Measurements from ENCODE around the gene SEC14L5. TPM values are rescaled to one million over a fixed set of nuclear protein-coding genes. Genes with fewer than 3 reads are reported as not detected.

Gene SEC14L5
- total RNA-seq, 1 donor from 2014 or later = 0.05 TPM

DNA sequence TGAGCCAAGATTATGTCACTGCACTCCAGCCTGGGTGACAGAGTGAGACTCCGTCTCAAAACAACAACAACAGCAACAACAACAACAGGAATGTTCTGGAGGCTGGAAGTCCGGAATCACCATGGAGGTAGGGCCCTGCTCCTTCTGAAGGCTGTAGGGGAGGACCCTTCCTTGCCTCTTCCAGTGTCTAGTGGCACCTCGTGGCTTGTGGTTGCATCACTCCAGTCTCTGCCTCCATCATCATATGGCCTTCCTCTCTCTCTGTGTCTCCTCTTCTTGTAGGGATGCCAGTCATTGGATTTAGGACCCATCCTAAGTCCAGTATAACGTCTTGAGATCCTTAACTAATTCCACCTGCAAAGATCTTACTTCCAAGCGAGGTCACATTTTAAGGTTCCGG, 61.6 kb downstream of the SEC14L5 start:
- Mint-ChIP-seq H3K4me3 (ENCODE audit: unreplicated experiment) (no peak overlapping the region), H3K9me3 (ENCODE audit: unreplicated experiment) (no peaks in the 10 kb centered on the region), H3K4me1 (ENCODE audit: unreplicated experiment) (peaks cover 7% of the 10 kb centered on the region), H3K27ac (ENCODE audit: unreplicated experiment) (no peak overlapping the region), H3K27me3 (ENCODE audit: unreplicated experiment) (peaks cover 5% of the 10 kb centered on the region), H3K36me3 (ENCODE audit: low read depth, unreplicated experiment) (no peaks in the 10 kb centered on the region)
- no peak for DNase-seq (ENCODE audit: low spot score)
- TF ChIP-seq, protein P1, sequence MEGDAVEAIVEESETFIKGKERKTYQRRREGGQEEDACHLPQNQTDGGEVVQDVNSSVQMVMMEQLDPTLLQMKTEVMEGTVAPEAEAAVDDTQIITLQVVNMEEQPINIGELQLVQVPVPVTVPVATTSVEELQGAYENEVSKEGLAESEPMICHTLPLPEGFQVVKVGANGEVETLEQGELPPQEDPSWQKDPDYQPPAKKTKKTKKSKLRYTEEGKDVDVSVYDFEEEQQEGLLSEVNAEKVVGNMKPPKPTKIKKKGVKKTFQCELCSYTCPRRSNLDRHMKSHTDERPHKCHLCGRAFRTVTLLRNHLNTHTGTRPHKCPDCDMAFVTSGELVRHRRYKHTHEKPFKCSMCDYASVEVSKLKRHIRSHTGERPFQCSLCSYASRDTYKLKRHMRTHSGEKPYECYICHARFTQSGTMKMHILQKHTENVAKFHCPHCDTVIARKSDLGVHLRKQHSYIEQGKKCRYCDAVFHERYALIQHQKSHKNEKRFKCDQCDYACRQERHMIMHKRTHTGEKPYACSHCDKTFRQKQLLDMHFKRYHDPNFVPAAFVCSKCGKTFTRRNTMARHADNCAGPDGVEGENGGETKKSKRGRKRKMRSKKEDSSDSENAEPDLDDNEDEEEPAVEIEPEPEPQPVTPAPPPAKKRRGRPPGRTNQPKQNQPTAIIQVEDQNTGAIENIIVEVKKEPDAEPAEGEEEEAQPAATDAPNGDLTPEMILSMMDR (IDR thresholded peaks at IDR 0.05; ENCODE audit: unreplicated experiment) = no peak

DNA sequence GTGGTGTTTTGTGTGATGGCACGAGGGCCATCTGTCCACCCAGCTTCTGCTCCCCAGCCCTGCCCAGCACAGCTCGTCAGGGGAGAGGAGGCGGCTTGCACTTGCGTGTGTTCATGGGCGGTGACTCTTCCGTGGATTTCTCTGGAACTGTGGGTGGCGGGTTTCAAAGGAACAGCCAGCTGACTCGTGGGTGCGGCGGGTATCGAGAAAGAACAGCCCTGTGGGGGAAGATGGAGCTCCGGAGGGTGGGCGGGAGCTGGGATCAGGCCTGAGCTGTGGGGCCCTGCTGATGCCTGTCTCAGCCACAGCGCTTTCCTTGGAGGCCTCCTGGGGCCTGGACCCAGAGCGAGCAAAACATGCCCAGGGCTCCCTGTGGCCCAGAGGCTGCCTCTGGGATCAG, 62.4 kb downstream of the SEC14L5 start:
- Mint-ChIP-seq H3K27ac (ENCODE audit: unreplicated experiment) (no peak overlapping the region), H3K36me3 (ENCODE audit: low read depth, unreplicated experiment) (no peaks in the 10 kb centered on the region), H3K9me3 (ENCODE audit: unreplicated experiment) (no peaks in the 10 kb centered on the region), H3K4me1 (ENCODE audit: unreplicated experiment) (peaks cover 7% of the 10 kb centered on the region), H3K4me3 (ENCODE audit: unreplicated experiment) (no peak overlapping the region), H3K27me3 (ENCODE audit: unreplicated experiment) (peaks cover 5% of the 10 kb centered on the region)
- no peak for DNase-seq (ENCODE audit: low spot score)
- TF ChIP-seq, protein P1 (IDR thresholded peaks at IDR 0.05; ENCODE audit: unreplicated experiment) = no peak

DNA sequence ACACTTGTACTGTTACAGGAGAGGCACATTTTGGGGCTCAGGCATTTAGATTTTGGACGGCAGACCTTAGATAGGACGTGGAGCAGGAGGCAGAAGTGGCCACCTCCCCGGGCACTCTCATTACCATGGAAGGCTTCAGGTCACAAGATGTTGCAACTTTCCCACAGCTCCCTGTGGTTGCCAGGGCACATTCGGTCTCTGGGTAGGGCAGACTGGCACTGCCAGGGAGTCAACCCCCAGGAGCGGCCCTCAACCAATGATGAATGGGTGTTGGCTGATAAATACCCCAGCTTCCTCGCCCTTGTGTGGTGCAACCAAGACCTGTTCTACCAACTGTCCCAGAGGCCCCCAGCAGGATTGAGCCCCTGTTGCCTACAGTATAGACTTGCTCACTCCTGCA, 64.4 kb downstream of the SEC14L5 start:
- no peak overlapping the region for H3K4me3 Mint-ChIP-seq (ENCODE audit: unreplicated experiment)
- no peaks in the 10 kb centered on the region for H3K4me1 Mint-ChIP-seq (ENCODE audit: unreplicated experiment)
- H3K36me3 Mint-ChIP-seq (ENCODE audit: low read depth, unreplicated experiment) = peaks cover 2% of the 10 kb centered on the region
- no peak overlapping the region for H3K27ac Mint-ChIP-seq (ENCODE audit: unreplicated experiment)
- no peaks in the 10 kb centered on the region for H3K9me3 Mint-ChIP-seq (ENCODE audit: unreplicated experiment)
- H3K27me3 Mint-ChIP-seq (ENCODE audit: unreplicated experiment) = peaks cover 8% of the 10 kb centered on the region
- no peak for DNase-seq (ENCODE audit: low spot score)
- TF ChIP-seq, protein P1 (IDR thresholded peaks at IDR 0.05; ENCODE audit: unreplicated experiment) = no peak

DNA sequence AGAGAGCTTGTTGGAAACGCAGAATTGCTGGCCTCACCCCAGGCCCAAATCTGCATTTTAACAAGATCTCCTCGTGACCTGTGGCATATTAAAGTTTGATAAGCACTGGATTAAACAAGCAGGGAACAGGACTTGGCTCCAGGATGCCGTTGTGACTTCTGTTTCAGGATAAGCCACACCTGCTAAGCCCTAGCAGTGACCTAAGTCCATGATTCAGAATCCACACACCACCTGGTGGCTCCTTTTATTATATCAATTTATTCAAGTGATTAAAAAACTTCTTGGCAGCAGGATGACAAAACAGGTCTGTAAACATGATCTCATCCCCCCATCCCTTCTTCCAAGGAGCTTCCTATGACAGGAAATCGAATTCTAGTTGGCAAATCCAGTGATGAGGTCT, 66.5 kb downstream of the SEC14L5 start:
- Mint-ChIP-seq H3K4me1 (ENCODE audit: unreplicated experiment) (no peaks in the 10 kb centered on the region), H3K27me3 (ENCODE audit: unreplicated experiment) (peaks cover 8% of the 10 kb centered on the region), H3K36me3 (ENCODE audit: low read depth, unreplicated experiment) (peaks cover 3% of the 10 kb centered on the region), H3K9me3 (ENCODE audit: unreplicated experiment) (no peaks in the 10 kb centered on the region), H3K27ac (ENCODE audit: unreplicated experiment) (no peak overlapping the region), H3K4me3 (ENCODE audit: unreplicated experiment) (no peak overlapping the region)
- TF ChIP-seq, protein P1 (IDR thresholded peaks at IDR 0.05; ENCODE audit: unreplicated experiment) = no peak
- DNase-seq (ENCODE audit: low spot score) = no peak

DNA sequence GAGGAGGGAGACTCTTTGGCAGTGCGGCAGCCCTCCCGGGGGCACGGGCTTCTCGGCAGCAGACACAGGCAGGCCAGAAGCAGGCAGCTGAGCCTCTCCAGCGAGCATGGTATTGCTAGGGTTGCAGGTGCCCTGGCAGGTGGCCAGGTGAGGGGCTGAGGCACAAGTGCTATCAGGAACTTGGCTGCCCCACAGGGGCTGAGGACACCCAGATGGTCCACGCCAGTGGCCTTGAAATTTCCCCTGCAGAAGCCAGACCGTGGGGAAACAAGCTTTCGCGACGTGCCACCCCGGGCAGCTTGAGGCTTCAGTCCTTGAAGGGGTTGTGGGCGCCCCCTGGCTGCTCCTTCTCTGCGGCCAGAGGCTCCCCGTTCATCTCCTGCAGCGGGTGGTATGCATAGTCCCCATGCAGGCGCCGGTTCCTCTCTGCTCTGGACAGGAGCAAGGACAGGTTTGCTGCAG, 67.1 kb downstream of the SEC14L5 start:
- Mint-ChIP-seq H3K27ac (ENCODE audit: unreplicated experiment) (no peak overlapping the region), H3K4me3 (ENCODE audit: unreplicated experiment) (no peak overlapping the region), H3K9me3 (ENCODE audit: unreplicated experiment) (no peaks in the 10 kb centered on the region), H3K4me1 (ENCODE audit: unreplicated experiment) (no peaks in the 10 kb centered on the region), H3K27me3 (ENCODE audit: unreplicated experiment) (peaks cover 8% of the 10 kb centered on the region), H3K36me3 (ENCODE audit: low read depth, unreplicated experiment) (peaks cover 3% of the 10 kb centered on the region)
- TF ChIP-seq, protein P1 (IDR thresholded peaks at IDR 0.05; ENCODE audit: unreplicated experiment) = no peak
- DNase-seq (ENCODE audit: low spot score) = peak; percentile 55

Data from endothelial cell (in vitro differentiated cells).